GM21723 (cell line): ENCODE measurements around the gene GAB2.
A peak's percentile ranks its signal among the peaks of the same experiment; 100 is the strongest.

Experiments used
- ATAC-seq: cut with Tn5 transposase; IDR thresholded peaks from one replicate; pipeline ENCODE4 v1.9.1; 2021; ENCODE audit warnings: mild to moderate bottlenecking, moderate library complexity; ENCODE audit not compliant: unreplicated experiment

Gene GAB2

DNA sequence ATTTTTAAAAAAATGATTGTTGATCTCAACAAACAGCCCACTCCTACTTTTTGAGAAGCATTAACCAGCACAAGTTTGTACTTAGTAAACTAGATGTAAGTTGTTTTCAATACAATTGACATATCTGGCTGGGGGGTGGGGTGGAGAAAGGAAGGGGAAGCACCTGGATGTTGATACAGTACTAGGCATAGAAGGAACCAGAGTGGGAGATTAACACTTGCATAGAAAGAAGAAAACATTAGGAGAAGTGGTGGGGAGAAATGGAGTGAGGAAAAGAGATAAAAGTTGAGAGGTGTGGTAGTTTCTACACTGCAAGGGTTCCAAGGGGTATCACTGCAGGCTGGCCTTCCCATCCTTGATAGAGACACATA, 10.6 kb upstream of the GAB2 start:
- peak; percentile 2 for ATAC-seq

- peak; percentile 33 for ATAC-seq
Observed at GRCh38 chr11:78427615-78428265, 10.1 kb upstream of the GAB2 start.

GRCh38 chr11:78426845-78427244, 9.2 kb upstream of the GAB2 start:
- peak; percentile 24 for ATAC-seq

- ATAC-seq = no peak
Observed at GRCh38 chr11:78425399-78426070, 7.9 kb upstream of the GAB2 start.

- peak; percentile 35 for ATAC-seq
Observed at GRCh38 chr11:78424334-78425270, 7.0 kb upstream of the GAB2 start.

DNA sequence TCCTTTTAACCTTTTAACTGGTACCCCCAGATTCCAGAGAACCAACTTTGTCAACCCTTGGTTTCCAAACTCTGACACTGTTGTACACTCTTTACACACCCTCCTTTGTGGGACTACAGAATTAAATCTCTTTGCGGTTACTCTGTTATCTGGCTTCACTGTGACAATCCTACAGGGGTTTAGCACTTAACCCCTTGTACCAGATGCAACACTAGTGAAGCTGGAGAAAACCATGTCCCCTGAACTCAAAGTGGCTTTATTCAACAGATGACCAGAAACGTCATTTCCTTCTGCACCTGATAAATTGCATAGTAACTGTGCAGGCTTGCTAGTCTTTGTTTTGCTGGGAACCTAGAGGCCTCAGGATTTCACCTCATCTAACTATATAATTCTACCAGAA, 5.6 kb upstream of the GAB2 start:
- no peak for ATAC-seq

DNA sequence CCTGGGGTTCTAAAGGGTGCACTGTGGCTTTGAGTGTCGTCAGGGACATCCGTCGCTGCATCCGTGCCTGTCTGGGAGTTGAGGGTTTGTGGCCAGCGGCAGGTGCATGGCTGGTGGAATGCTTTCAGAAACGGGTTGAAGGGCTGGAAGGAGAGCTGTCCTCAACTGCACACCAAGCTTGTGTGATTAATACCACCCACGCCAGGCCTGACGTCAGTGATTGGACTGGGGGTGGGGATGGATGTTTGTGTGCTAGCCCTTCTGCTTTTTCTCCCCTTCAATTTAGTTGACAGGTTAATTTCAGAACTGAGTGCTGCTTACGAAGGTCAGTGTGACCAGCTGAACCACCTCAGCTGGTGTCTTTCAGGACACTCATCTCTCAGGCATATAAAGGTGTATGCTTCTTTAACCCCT, 3.2 kb upstream of the GAB2 start:
- ATAC-seq = peak; percentile 18

DNA sequence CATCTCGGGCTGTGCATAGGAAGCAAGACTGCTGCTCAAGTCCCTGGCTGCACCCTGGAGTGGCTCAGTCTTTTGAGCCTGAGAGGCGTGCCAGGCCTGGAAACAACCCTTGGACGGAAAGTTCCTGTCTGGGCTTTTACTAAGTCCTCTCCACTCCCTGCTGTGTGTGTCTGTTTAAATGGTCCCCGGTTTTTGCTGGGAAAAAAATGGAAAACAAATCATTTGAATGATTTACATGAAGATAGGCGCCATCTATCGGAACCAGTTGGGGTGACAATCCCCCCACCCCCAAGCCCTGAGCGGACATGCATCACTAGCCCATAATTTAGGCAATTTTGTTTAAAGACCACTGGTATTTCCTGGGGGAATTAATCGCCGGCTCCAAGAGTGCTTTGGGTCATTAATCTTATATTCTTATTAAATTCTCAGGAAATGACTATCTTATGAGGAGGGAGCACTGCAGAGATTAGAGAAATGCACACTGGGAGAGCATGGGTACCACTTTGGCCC, 2.7 kb upstream of the GAB2 start:
- no peak for ATAC-seq

GRCh38 chr11:78419327-78419726, 1.7 kb upstream of the GAB2 start:
- ATAC-seq = no peak

DNA sequence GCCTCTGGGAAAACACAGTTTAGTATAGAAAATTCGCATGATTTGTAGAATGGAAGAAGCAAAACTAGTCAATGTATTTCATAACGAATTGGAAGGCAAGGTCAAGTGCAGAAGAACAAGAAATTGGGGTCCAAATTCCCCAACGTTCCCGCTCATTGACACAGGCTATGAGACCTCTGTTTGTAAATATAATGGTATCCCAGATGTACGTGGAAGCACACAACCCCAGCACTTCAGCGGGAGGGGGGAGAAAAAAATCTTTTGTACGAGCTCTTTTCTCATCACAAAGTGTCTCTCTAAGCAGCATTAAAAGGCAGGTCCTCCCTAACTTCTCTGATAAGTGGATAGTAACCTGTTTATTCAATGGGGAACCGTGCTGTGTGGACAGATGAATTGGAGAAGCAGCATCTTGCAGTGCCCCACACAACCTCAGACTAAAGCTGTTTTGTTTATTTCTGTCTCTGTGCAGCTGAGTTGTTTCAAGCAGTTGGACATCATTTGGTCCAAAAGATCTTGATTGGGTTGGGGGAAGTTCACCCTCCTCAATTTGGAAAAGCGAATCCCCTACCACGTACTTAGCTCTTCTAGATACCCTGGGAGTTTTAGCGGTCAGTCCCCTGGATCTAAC, 1.1 kb upstream of the GAB2 start:
- ATAC-seq = no peak

DNA sequence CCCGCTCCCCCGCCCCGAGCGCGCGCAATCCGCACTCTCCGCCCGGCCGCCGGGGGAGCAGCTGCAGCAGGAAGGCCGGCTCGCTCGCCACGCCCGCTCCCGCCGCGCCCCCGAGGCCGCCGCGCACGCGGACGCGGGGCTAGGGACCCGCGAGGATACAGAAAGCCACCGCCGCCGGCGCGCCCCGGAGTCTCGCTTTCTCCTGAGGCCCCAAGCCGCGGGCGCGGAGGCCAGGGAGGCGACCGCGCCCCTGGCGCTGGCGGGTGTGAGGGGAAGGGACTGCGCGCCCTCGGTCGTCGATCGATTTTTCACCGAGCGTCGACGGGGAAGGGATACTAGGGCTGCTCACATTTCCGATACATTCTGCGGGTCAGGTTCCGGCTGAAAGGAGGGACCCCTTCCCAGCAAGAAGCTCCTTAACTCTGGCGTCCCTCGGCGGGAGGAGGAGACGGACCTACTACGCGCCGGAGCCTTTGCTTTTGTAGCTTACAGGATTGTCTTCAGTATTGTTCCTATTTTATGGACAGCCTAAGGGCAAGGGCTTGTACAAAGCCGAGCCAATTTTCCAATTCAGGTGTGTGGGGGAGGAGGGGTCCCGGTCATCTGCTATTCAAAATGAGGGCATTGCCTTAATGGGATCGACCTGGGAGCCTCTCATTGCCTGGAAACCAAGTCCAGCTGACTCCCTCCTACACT, 416 bp upstream of the GAB2 start:
- ATAC-seq = peak; percentile 50

- peak; percentile 53 for ATAC-seq
Observed at GRCh38 chr11:78416285-78417174, 1.1 kb downstream of the GAB2 start.

DNA sequence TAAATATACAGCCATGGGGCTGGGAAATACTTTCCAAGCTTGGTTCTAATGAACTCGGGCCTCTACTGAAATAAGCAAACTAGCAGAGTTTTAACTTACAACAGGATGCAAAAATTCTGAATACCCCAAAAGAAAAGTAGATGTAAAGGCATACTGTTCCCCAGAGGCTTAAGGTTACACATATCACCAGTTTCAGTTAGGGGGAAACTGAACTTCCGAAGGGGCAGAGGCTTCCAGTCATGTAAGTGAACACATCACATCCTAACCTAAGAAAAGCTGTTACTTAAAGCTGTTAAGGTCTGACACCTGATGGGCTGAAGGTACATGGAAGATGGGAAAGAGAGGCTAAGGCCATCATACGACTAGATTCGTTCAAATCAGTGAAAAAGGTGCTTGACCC, 2.3 kb downstream of the GAB2 start:
- ATAC-seq = no peak

GRCh38 chr11:78414321-78415051, 3.1 kb downstream of the GAB2 start:
- ATAC-seq = no peak

DNA sequence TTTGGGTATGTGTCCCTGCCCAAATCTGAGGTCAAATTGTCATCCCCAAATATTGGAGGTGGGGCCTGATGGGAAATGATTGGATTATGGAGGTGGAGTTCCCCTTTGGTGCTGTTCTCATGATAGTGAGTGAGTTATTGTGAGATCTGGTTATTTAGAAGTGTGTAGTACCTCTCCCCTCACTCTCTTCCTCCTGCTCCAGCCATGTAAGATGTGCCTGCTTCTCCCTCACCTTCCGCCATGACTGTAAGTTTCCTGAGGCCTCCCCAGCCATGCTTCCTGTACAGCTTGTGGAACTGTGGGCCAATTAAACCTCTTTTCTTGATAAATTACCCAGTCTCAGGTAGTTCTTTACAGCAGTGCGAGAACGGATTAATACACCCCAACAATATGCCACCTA, 9.0 kb downstream of the GAB2 start:
- no peak for ATAC-seq

- ATAC-seq = no peak
Observed at GRCh38 chr11:78406568-78407196, 10.9 kb downstream of the GAB2 start.

DNA sequence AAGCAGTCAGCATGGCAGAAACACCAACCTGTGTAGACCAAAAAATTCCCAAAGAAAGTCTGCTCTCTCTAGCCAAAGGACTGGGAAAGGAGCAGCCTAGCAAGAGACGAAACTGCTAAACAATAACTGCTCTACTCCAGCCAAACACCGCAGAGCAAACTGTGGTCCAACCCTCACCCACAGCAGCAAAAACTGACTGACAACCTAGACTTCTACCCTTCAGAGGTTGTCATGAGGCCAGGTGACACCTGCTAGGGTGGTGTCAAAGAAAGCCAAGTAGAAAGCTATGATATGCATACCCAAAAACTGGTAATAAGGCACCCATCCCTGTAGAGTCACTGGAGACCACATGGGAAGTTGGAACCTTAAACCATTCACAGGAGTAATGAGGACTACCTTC, 11.8 kb downstream of the GAB2 start:
- no peak for ATAC-seq

GRCh38 chr11:78403781-78404180, 13.8 kb downstream of the GAB2 start:
- no peak for ATAC-seq
